ENCODE results near the gene CISH. TPM values are rescaled to one million over a fixed set of nuclear protein-coding genes. Genes with fewer than 3 reads are reported as not detected.

Gene CISH
- total RNA-seq, 1 donor from 2014 or later = 15.0 TPM

DNA sequence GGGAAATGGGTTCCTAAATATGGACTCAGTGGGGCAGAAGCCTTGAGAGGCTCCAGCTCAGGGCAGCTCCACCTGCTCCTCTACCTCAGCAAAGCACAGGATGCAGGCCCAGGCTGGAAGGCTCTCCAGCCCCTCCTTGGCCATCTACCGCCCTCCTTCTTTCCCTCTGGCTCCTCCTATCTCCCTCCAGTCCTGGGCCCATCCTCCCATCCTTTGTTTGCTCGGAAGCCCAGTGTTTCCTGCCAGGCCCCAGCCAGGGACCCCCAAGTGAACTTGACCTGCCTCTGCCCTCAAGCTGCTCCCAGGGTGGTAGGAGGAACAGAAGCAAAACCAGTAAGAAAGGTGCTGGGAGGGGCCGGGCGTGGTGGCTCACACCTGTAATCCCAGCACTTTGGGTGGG is 25.4 kb upstream of the CISH start:
- no peak for DNase-seq (ENCODE audit: low spot score)

GRCh38 chr3:50635066-50635465 is 23.5 kb upstream of the CISH start:
- no peak for DNase-seq (ENCODE audit: low spot score)

DNA sequence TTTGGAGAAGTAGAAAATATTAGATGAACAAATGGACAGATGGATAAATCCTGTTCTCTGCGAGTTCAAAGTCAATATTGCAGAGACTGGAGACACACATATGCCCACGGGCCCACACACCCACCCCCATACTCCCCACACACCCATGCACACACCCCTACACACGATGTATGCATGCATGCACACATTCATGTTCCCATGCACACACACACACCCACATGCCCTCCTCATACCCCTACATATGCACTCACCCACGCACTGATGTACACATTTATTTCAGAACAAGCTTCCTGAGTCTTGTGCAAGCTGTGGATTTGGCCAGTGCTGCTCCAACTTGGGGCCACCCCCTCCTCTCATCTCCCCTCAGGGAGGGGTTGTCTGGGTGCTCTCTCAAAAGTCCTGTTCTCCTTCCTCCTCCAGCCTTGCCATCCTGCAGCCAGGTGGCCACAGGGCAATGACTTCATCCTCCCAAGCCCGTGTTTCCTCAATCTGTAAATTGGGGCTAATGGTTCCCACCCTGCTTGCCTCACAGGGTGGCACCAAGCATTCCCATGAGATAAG is 21.7 kb upstream of the CISH start:
- DNase-seq (ENCODE audit: low spot score) = no peak

DNA sequence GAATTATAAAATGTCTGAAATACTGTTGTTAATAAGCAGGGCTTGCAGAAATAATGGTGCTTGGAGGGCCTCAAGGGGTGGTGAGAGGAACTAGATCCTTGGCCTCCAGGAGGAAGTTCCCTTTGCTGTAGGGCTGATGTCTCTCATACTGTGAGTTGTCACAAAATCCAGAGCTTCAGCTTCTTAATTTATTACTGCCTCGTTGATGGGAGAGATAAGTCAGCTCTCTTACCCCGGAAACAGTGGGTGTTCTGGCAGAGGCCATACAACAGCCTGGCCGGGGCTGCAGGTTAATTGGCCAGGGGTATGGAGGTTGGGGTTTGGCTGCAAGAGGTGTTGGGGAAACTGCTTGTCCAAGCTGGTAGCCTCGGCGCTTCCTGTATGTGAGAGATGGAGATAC is 20.9 kb upstream of the CISH start:
- no peak for DNase-seq (ENCODE audit: low spot score)

GRCh38 chr3:50630877-50631276 is 19.3 kb upstream of the CISH start:
- no peak for DNase-seq (ENCODE audit: low spot score)

DNA sequence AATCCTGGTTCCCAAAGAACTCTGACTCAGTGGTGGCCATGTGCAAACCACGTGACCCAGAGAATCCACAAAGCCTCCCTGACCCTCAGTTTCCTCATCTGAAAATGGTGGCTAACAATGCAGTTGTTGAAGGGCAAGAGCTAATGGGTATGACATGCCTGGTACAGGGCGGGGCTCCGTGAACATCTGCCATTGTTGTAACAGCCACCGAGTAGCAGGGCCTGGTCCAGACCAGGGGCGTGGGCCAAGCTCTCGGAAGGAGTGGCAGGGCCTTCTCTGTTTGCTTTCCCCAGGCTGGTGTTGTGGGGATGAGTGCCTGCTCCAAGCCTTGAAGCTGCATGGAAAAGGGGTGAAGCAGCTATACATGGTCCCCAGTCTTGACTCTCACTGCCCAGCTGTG is 18.8 kb upstream of the CISH start:
- no peak for DNase-seq (ENCODE audit: low spot score)

GRCh38 chr3:50628601-50629000 is 17.0 kb upstream of the CISH start:
- no peak for DNase-seq (ENCODE audit: low spot score)

GRCh38 chr3:50627407-50628051 is 16.0 kb upstream of the CISH start:
- DNase-seq (ENCODE audit: low spot score) = peak; percentile 73

- no peak for DNase-seq (ENCODE audit: low spot score)
These were observed 14.8 kb upstream of the CISH start for GRCh38 chr3:50626401-50626800.

DNA sequence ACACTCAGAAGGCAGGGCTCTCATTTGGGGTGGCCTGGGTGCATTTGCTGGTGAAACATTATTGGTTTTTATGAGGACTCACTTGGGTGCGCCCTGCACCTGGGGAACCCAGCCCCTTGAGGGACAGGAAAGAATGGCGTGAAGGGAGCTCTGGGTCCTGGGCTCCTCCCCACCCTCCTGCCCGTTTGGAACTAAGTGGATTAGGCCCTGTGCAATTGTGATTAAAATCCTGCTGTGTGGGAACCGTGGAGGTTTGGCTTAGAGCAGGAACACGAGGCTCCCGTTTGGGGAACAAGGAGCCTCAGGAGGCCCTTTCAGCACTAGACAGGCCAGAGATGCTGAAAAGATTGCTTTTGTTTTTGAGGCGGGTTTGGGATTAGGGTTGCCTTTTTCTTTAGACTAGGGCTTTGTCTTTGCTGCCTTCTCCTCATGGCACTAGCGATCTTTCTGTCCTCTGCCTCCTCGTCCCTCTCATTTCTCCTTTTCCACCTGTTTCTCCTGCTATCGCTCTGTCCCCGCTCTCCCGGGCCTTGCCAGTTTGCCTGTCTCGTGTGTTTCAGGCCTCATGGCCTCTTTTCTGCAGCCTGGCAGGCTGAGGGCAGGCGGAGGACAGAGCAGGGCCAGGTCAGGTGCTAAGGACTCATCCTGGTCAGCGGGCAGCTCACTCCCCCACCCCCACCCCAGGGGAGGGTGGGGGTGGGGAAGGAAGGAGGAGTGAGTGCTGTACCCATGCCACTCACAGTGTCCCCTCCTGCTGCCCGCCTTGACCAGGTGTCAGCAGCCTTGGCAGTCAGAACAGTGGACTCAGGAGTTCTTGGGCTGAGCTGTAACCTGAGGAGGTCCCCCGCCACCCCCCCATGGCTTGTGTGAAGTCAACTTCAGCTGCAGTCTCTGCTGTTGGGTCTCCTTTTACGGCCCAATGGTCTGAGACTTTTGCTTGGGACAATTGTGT is 13.9 kb upstream of the CISH start:
- DNase-seq (ENCODE audit: low spot score) = no peak

GRCh38 chr3:50624634-50625033 is 13.1 kb upstream of the CISH start:
- DNase-seq (ENCODE audit: low spot score) = no peak

GRCh38 chr3:50623840-50624474 is 12.4 kb upstream of the CISH start:
- DNase-seq (ENCODE audit: low spot score) = no peak

GRCh38 chr3:50622881-50623280 is 11.3 kb upstream of the CISH start:
- DNase-seq (ENCODE audit: low spot score) = no peak

- no peak for DNase-seq (ENCODE audit: low spot score)
These were observed 9.2 kb upstream of the CISH start for GRCh38 chr3:50620820-50621219.

GRCh38 chr3:50620420-50620819 is 8.8 kb upstream of the CISH start:
- no peak for DNase-seq (ENCODE audit: low spot score)

- no peak for DNase-seq (ENCODE audit: low spot score)
These were observed 6.4 kb upstream of the CISH start for GRCh38 chr3:50617911-50618481.

GRCh38 chr3:50617096-50617791 is 5.7 kb upstream of the CISH start, which contains the start of gene MAPKAPK3:
MAPKAPK3 (plus strand) TSS chr3:50617151; CDS start chr3:50617566, 415 bp downstream.
- no peak for DNase-seq (ENCODE audit: low spot score)

- peak; percentile 96 for DNase-seq (ENCODE audit: low spot score)
These were observed 5.2 kb upstream of the CISH start for GRCh38 chr3:50616770-50617095.

DNA sequence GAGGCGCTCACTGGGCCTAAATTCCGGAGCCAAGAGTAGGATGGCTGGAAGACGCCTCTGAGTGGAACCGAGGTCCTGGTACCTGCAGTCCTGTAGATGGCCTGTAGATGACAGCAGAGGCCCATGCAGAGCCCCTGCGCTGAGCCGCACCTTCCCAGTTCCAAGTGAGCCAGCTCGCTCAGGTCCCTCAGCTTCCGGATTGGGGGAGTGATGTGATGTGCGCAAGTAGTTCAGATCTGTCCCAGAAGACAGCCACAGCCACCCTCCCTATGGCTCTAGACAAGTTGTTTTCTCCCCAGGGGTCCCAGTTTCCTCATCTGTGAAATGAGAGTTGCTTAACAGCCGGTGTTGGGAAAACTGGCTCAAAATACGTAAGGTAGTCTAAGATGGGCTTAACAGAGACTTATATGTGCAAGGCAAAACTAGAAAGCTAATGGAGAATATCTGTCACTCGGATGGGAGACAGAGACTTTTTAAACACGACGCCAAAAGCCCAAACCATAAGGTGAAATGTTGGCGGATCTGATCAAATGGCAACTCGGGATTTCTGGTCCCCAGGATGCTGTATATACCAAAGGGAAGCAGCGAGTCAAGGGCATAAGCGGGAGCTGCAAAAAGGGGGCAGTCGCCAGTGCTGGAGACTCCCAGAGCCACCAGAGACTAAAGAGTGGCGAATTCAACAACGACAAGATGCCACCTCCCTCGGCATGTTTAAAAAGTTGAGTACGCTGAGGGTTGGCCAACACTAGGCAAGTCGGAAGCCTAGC is 4.6 kb upstream of the CISH start:
- peak; percentile 89 for DNase-seq (ENCODE audit: low spot score)

DNA sequence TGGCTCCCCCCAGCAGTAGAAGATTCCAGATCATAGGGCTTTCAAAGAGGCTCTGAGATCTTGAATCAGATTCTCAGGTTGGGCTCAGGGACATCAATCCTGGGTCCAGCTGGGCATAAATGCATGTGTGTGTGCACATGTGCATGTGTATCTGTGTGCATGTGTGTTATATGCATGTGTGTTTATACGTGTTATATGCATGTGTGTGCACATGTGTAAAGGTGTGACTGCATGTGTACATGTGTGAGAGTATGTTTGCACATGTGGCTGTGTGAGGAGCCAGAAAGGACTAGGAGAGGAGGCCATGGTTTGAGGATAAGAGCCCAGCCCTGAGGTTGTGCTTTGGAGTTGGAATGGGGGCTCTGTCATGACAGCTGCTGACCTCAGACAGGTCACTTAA is 3.6 kb upstream of the CISH start:
- DNase-seq (ENCODE audit: low spot score) = no peak
